HEK293T (cell line): ENCODE results near the gene RNU7-1.

Experiments
- CTCF ChIA-PET: fragments of 350-600 bp; formaldehyde crosslinking; extraction: SDS; loops from one replicate; lab custom pipeline; 2021; ENCODE audit warnings: antibody characterized with exemption, inconsistent platforms; lab: Yijun Ruan, JAX
- POLR2A ChIA-PET: fragments of 350-600 bp; formaldehyde crosslinking; extraction: SDS; loops from one replicate; lab custom pipeline; 2020; ENCODE audit warnings: antibody characterized with exemption, inconsistent platforms; lab: Yijun Ruan, JAX
- DNase-seq: peaks from one replicate; pipeline ENCODE4 v3.0.0; 2012; ENCODE audit warnings: mixed read lengths; ENCODE audit errors: extremely low spot score
- ARNT ChIP-seq: fragments of 450-650 bp; IDR thresholded peaks from 2 replicates; pipeline ENCODE4 v1.6.1; 2017; ENCODE audit warnings: mild to moderate bottlenecking
- BHLHE40 ChIP-seq: fragments of 450-650 bp; IDR thresholded peaks from 2 replicates; pipeline ENCODE4 v1.6.1; 2016; ENCODE audit warnings: mild to moderate bottlenecking, moderate library complexity, borderline replicate concordance
- CTBP1 ChIP-seq: fragments of 450-650 bp; IDR thresholded peaks from 2 replicates; pipeline ENCODE4 v1.6.1; 2016; ENCODE audit warnings: borderline replicate concordance
- ELF4 ChIP-seq: fragments of 450-650 bp; IDR thresholded peaks from 2 replicates; pipeline ENCODE4 v1.6.1; 2017; ENCODE audit warnings: antibody characterized with exemption
- FOXA1 ChIP-seq: fragments of 450-650 bp; IDR thresholded peaks from 2 replicates; pipeline ENCODE4 v1.6.1; 2016; ENCODE audit warnings: mild to moderate bottlenecking
- FOXK2 ChIP-seq: fragments of 450-650 bp; IDR thresholded peaks from 2 replicates; pipeline ENCODE4 v1.6.1; 2016; ENCODE audit warnings: mild to moderate bottlenecking
- FOXM1 ChIP-seq: fragments of 450-650 bp; IDR thresholded peaks from 2 replicates; pipeline ENCODE4 v1.6.1; 2017; ENCODE audit warnings: mild to moderate bottlenecking, borderline replicate concordance
- HDGF ChIP-seq: fragments of 450-650 bp; IDR thresholded peaks from 2 replicates; pipeline ENCODE4 v1.6.1; 2017; ENCODE audit warnings: antibody characterized with exemption, borderline replicate concordance
- L3MBTL2 ChIP-seq: fragments of 450-650 bp; conservative IDR thresholded peaks from 2 replicates; pipeline ENCODE4 v1.6.1; 2016; ENCODE audit warnings: mild to moderate bottlenecking
- LEF1 ChIP-seq: fragments of 450-650 bp; IDR thresholded peaks from 2 replicates; pipeline ENCODE4 v1.6.1; 2017; ENCODE audit warnings: mild to moderate bottlenecking, borderline replicate concordance
- NFRKB ChIP-seq: fragments of 450-650 bp; IDR thresholded peaks from 2 replicates; pipeline ENCODE4 v1.6.1; 2016; ENCODE audit warnings: mild to moderate bottlenecking, moderate library complexity
- SP1 ChIP-seq: fragments of 450-650 bp; IDR thresholded peaks from 2 replicates; pipeline ENCODE4 v1.6.1; 2017
- SUZ12 ChIP-seq: fragments of 450-650 bp; IDR thresholded peaks from 2 replicates; pipeline ENCODE4 v1.6.1; 2016; ENCODE audit warnings: mild to moderate bottlenecking
- TARDBP ChIP-seq: fragments of 450-650 bp; IDR thresholded peaks from 2 replicates; pipeline ENCODE4 v1.6.1; 2016
- ZNF384 ChIP-seq: fragments of 450-650 bp; IDR thresholded peaks from 2 replicates; pipeline ENCODE4 v1.6.1; 2016
- TF ChIP-seq, protein P1 (sequence below): fragments of 450-650 bp; IDR thresholded peaks from 2 replicates; pipeline ENCODE4 v1.6.1; 2016

RNU7-1 gene

DNA sequence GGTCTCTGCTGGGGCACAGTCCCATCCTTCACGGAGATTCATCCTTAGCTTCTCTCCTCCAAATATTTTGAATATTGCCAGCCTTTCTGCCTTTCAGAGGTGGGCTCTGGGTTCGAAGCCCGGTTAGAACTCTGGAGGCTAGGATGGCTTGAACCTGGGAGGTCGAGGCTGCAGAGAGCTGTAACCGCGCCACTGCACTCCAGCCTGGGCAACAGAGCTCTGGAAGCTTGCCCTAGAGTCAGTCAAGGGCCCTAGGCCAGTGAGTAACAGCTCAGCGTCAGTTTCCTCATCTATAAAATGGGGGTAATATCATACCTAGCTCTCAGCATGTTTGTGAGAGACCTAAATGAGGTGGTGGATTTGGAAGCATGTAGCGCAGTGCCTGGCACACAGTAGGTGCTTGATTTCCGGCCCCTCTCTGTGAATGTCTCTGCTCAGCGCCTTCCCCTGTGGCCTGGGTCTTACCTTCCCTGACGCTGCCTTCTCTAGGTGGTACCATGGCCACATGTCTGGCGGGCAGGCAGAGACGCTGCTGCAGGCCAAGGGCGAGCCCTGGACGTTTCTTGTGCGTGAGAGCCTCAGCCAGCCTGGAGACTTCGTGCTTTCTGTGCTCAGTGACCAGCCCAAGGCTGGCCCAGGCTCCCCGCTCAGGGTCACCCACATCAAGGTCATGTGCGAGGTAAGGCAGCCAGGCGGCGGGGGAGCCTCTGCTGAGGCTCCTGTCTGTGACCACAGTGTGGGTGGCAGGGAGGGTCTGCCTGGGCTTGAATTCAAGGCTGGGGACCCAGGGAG, 10.9 kb downstream of the RNU7-1 start:
- TF ChIP-seq TARDBP = no peak
- DNase-seq = no peak
- CTCF ChIA-PET = interaction anchor here (0.7 kb wide), 1 partner anchor 201 kb away, joined by 3 read pairs; no protein-coding TSS in a partner anchor
- POLR2A ChIA-PET = interaction anchor here (2.1 to 13.3 kb wide), 2 partner anchors 8 to 15 kb away, joined by 4 to 450 read pairs; partner anchors contain the start of genes C12orf57 and RNU7-1

DNA sequence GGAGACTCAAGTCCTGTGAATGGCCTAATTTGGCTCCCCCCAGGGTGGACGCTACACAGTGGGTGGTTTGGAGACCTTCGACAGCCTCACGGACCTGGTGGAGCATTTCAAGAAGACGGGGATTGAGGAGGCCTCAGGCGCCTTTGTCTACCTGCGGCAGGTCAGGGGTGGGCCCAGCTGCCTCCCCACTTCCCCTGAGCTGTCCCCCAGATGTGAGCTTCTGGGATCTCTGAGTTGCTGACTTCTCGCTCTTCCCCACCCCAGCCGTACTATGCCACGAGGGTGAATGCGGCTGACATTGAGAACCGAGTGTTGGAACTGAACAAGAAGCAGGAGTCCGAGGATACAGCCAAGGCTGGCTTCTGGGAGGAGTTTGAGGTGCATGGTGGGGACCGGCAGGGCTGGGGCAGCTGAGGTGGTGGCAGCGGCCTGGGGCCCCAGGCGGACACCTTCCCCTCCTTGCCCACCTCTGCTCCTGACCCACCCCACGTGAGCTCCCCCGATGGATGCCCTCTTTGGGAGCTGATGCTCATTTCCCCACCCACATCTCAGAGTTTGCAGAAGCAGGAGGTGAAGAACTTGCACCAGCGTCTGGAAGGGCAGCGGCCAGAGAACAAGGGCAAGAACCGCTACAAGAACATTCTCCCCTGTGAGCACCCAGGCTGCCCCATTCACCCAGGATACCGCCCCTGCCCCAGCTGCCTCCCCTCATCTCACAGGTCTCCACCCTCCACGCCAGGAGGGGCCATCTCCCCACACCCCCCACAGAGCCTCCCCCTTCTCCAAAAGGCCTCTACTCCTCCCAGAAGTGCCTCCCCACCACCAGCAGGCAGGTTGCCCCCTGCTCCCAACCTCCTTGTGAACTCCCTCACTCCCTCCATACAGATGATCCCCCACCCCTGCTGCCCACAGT, 11.7 kb downstream of the RNU7-1 start:
- ChIA-PET CTCF (interaction anchor here (1.1 kb wide), 1 partner anchor 9 kb away, joined by 3 read pairs; no protein-coding TSS in a partner anchor), POLR2A (interaction anchor here (2.1 to 13.3 kb wide), 2 partner anchors 9 to 14 kb away, joined by 4 to 450 read pairs; partner anchors contain the start of genes C12orf57 and RNU7-1)
- no peak for TF ChIP-seq CTBP1
- no peak for TF ChIP-seq BHLHE40
- DNase-seq = no peak

- TF ChIP-seq ARNT (no peak), FOXM1 (no peak)
- CTCF ChIA-PET = interaction anchor here (1.1 to 1.2 kb wide), 2 partner anchors 8 to 12 kb away, joined by 3 to 5 read pairs; partner anchors contain the start of genes C12orf57 and RNU7-1
- no peak for DNase-seq
- POLR2A ChIA-PET = interaction anchor here (0.7 to 13.3 kb wide), 4 partner anchors 10 to 18 kb away, joined by 3 to 450 read pairs (median 4); partner anchors contain the start of genes C12orf57 and RNU7-1
These were observed 12.6 kb downstream of the RNU7-1 start for GRCh38 chr12:6956021-6956727.

DNA sequence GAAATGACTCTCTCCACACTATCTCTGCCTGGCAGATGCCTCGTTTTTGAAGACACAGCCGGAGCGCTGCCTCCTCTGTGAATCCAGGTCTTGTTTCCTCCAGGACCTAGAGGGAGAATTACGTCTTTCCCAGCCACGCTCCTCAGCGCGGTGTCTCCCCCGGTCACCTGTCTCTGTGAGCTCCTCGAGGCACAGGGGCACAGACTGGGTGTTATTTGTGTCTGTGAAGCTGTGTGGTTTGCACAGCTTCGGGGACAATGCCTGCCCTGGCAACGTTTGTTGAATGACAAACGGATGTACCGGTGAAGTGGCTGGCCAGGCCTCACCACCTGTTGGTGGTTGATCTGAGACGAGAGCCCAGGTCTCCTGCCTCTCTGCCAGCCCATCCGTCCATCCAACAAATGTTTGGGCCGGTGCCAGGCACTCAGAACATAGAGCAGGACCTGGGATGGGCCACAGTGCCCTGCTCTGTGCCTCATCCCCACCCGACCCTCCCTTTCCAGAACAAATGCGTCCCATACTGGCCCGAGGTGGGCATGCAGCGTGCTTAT, 13.6 kb downstream of the RNU7-1 start:
- POLR2A ChIA-PET = interaction anchor here (0.7 to 13.3 kb wide), 4 partner anchors 9 to 20 kb away, joined by 3 to 450 read pairs (median 4); partner anchors contain the start of genes C12orf57 and RNU7-1
- CTCF ChIA-PET = interaction anchor here (1.2 kb wide), 1 partner anchor 13 kb away, joined by 5 read pairs; the partner anchor contains the start of genes C12orf57 and RNU7-1
- TF ChIP-seq, protein P1, sequence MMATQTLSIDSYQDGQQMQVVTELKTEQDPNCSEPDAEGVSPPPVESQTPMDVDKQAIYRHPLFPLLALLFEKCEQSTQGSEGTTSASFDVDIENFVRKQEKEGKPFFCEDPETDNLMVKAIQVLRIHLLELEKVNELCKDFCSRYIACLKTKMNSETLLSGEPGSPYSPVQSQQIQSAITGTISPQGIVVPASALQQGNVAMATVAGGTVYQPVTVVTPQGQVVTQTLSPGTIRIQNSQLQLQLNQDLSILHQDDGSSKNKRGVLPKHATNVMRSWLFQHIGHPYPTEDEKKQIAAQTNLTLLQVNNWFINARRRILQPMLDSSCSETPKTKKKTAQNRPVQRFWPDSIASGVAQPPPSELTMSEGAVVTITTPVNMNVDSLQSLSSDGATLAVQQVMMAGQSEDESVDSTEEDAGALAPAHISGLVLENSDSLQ = no peak
- TF ChIP-seq ZNF384 (no peak), ELF4 (no peak), FOXK2 (no peak), NFRKB (no peak)
- DNase-seq = no peak

DNA sequence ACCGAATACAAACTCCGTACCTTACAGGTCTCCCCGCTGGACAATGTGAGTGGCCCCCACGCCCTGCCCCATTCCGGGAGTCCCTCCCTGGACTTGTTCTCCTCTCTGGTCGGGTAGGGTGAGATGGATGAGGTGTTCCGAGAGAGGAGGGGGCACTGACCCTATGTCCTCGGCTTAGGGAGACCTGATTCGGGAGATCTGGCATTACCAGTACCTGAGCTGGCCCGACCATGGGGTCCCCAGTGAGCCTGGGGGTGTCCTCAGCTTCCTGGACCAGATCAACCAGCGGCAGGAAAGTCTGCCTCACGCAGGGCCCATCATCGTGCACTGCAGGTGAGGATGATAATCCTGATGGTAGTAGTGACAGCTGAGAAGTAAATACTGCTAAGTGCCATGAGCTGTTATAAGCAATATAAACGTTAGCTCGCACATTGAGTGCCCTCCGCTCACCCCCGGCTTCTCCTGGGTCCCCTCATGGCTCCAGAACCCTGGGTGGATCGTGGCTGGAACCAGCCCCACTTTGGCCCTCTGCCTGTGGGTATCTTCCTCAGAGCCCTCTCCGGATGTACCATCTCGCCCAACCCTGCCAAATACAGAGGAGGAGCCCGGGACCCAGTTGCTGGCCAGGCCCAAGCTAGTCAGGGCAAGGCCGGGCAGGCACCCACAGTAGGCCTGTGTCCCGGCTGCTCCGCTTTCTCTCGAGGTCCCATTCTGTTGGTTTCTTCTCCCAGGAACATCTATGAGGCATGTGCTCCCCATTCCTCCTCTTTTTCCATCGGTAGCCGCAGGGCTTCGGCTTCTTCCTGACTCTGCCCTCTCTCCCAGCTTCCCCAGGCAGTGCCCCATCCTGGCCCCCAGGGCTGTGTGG, 14.4 kb downstream of the RNU7-1 start:
- TF ChIP-seq SUZ12 (no peak), FOXK2 (no peak), HDGF (no peak), ZNF384 (no peak), CTBP1 (no peak), TARDBP (no peak), SP1 (no peak), BHLHE40 (no peak), FOXM1 (no peak), L3MBTL2 (no peak), FOXA1 (no peak), ELF4 (no peak), ARNT (no peak), LEF1 (no peak), NFRKB (no peak)
- TF ChIP-seq, protein P1 = no peak
- CTCF ChIA-PET = interaction anchor here (0.5 to 1.0 kb wide), 3 partner anchors 13 to 186 kb away, joined by 4 to 8 read pairs (median 5); no protein-coding TSS in a partner anchor
- POLR2A ChIA-PET = interaction anchor here (0.9 to 13.3 kb wide), 3 partner anchors 12 to 89 kb away, joined by 3 to 450 read pairs (median 4); partner anchors contain the start of genes C12orf57 and RNU7-1
- no peak for DNase-seq
